ENCODE measurements around the gene SKIDA1.

The SKIDA1 gene

GRCh38 chr10:21515361-21516241 lies 9.9 kb downstream of the SKIDA1 start:
- DNase-seq, result no peak

GRCh38 chr10:21514818-21515351 lies 10.6 kb downstream of the SKIDA1 start:
- no peak for DNase-seq

DNA sequence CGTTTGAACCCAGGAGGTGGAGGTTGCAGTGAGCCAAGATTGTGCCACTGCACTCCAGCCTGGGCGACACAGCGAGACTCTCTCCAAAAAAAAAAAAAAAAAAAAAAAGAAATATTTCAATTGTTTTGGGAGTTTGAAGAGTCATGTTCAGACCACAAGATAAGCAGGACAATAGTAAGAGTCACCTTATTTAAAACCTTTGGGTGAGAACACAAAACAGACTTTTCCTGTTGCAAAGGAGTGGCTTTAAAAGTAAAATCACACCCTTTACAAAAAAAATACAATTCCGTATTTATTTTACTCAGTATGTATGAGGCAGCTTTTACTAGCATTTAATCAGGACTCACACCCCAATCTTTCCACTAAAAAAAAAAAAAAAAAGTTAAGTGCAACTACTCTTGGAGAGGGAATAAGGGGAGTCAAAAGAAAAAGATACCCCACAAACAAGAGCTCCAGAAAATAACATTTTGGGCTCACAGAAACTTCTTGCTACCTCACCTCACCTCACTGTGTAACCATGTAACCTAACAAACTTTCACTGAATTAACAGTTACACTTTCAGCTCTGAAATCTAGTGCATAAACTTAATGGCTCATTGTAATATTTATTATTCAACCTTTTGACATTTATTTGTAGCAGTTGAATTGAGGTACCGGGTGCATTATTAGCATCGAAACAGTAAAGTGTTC lies 11.2 kb downstream of the SKIDA1 start:
- no peak for DNase-seq

- DNase-seq, result no peak
Observed at GRCh38 chr10:21513405-21513788, 12.1 kb downstream of the SKIDA1 start.

GRCh38 chr10:21512573-21513404 lies 12.7 kb downstream of the SKIDA1 start:
- no peak for DNase-seq

- DNase-seq, result no peak
Observed at GRCh38 chr10:21511946-21512572, 13.4 kb downstream of the SKIDA1 start.

DNA sequence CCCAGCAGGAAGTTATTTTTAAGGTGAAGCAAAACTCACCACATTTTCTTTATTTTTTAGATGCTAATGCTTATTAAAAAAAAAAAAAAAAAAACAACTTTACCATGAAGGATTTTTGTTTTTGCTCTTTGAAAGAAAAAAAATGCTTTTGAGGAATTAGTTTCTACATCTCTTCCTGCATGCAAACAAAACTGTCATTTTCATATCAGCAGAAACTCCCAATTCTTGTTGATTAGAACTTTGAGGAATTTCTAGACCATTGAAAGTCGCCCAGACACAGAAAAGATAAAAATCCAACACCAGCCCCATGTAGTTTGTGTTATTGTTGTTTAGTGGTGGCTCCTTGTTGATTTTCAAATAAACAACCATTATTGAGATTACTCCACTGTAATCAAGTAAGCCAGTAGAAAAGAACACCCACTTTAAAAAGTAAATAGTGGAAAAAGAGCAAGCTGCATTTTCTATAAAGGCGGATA lies 14.3 kb downstream of the SKIDA1 start:
- DNase-seq, result no peak

DNA sequence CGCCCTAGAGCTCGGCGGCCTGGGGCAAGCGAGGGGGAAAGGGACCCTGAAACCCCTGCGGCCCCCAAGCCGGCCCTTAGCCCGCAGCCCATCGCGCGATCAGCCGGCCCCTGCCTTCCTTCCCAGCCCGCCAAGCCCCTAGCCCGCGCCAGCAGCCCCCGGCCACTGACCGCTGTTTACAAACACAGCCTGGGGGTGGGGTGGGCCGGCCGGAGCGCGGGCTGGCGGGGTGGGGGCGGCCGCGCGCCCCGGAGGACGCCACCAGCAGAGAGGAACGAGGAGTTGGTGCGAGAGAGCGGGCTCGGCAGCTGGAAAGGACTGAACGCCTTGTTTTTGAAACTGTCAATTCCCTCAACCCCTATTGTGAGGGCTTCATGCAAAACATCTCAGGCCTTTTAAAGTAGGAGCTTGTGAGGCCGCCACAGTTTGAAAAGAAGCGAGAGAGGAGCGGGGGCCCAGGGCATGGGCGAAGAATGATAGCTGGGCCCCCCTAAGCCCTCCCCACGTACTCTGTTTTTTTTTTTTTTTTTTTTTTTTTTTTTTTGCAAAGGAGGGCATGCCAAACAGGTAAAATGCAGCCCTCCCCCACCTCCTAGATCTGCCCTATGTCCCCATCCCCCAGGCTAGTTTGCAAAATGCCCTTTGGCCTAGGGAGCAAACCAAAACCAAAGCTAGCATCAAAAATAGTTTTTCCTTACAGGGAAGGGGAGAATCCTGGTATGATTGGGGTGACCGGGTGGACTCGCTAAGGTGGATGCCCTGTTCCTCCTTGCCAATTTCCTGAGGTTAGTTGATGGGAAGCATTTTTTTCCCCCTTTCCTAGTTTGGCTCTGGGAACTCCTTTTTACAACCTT lies 15.0 kb downstream of the SKIDA1 start:
- DNase-seq, result no peak

- DNase-seq, result no peak
Observed at GRCh38 chr10:21509341-21510240, 15.9 kb downstream of the SKIDA1 start.

- no peak for DNase-seq
Observed at GRCh38 chr10:21508706-21509331, 16.7 kb downstream of the SKIDA1 start.

DNA sequence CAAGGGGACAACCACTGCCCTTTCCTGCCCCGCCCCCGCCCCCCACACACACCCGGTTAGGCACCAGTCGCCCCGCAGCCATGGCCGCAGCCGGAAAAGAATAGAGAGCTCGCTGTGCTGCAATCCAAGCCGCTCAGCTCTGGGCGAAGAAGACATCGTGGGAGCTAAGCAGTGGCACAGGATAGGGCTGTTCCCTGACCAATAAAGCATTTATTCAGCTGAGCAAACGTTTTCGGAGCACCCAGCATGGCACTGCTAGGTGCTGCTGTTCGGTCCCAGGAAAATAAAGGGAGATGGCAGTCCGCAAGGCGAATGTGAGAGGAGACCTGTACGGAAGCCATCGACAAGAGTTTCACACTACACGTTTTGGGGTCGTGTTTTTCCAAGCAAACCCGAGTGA lies 18.3 kb downstream of the SKIDA1 start:
- no peak for DNase-seq

GRCh38 chr10:21506351-21506750 lies 19.1 kb downstream of the SKIDA1 start:
- DNase-seq, result no peak

DNA sequence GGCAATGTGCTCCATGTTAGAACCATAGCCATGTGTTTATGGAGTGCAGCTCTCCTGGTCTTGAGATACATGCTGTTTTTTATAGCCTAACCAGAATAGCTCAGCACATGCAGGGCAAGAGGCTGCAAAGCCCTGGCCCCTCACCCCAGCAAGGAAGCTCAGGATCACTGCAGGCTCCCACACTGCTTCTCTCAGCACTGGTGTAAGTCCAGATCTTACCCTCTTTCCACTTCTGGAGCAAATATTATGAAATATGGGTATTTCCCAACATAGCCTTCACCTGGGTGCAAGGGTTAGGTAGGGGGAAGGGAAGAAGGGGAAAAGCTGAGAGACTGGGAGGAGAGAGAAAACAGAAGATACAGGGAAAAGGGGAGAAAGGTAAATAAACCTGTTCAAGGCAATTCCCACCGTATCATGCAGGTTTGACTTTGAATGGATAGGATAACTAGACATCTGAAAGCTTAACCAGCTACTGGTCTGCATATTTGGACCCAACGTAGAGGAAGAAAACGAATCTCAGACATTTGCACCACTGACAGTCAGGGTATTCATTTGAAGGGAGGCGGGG lies 19.7 kb downstream of the SKIDA1 start:
- no peak for DNase-seq

DNA sequence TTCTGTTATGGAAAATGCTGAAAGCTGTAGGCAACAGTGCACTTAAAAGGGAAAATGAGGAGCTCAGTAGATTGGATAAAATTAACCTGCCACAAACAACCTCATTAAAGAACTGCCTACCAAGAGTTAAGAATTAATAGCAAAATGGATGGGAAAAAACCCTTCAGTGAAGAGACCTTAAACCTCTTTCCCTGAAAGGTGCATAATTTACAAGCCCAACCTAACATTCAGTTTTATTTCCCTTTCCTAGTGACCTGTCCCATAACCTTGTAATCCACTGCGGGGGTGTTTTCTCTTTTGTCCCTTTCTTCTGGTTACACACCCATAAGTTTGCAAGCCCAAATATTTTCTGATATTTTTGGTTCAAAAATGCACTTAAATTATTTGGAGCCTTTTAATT lies 21.9 kb downstream of the SKIDA1 start:
- DNase-seq, result no peak

GRCh38 chr10:21502348-21502740 lies 23.1 kb downstream of the SKIDA1 start:
- DNase-seq, result no peak

- DNase-seq, result no peak
Observed at GRCh38 chr10:21501731-21502347, 23.6 kb downstream of the SKIDA1 start.

DNA sequence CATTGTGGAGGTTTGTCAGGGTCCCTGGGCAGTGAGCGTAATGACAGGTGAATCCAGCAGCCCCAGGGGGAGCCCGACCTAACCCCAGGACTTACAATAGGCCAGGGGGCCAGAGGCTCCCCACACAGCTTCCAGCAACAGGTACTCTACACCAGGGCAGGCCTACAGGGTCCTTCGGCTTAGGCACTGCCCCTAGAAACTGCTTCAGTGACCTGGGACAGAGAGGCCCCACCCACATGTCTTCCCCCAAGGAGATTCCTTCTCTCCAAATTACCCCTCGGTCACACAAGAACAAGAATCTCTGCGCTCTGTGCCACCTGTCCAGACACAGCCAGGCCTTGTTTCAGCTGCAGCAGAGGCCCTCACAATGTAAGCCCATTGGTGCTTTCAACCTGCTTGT lies 24.4 kb downstream of the SKIDA1 start:
- DNase-seq, result no peak

GRCh38 chr10:21500578-21500910 lies 24.9 kb downstream of the SKIDA1 start:
- DNase-seq, result no peak
